T-cell (primary cell): ENCODE results near the gene RAPGEF4. TPM values are rescaled to one million over a fixed set of nuclear protein-coding genes. Genes with fewer than 3 reads are reported as not detected.

Experiments used
- ATAC-seq, 4 experiments: fragments of 200-7000 bp in 3 of 4; fragments of 150-1000 bp in 1 of 4; cut with Tn5 transposase; replicated peaks in 1 of 4; 1 replicate in 3 of 4; 2 replicates in 1 of 4; pipeline ENCODE4 v1.10.0; 2021; ENCODE audit warnings: moderate library complexity in 3 of 4, mild to moderate bottlenecking in 2 of 4, moderate number of reproducible peaks in 1 of 4
- CTCF ChIA-PET, 2 donors: fragments of 300-600 bp; sonication (Branson Sonifier 250); formaldehyde crosslinking; loops; one replicate each; lab custom pipeline; 2022; ENCODE audit warnings: antibody characterized with exemption in 2 of 2; lab: Charles Lee
- POLR2A ChIA-PET, 2 donors: fragments of 300-600 bp; sonication (Branson Sonifier 250); formaldehyde crosslinking; loops; one replicate each; lab custom pipeline; 2022; ENCODE audit warnings: antibody characterized with exemption in 2 of 2; lab: Charles Lee
- DNase-seq, 35 experiments: peaks; one replicate each; pipeline versions ENCODE4 v3.0.0 to v3.0.0-alpha.2; 2013 to 2023
- H3K27ac ChIP-seq: one replicate; pipeline ENCODE4 v1.5.1; 2013; ENCODE audit warnings: low read length
- H3K27me3 ChIP-seq, 2 experiments: replicated peaks in 1 of 2; 1 replicate in 1 of 2; 2 replicates in 1 of 2; pipeline versions ENCODE4 v1.6.1 to v1.7.0; 2013; ENCODE audit warnings: low read length in 1 of 2, mixed read lengths in 1 of 2; ENCODE audit not compliant: control insufficient read depth in 2 of 2, insufficient read depth in 2 of 2; ENCODE audit errors: extremely low read depth in 1 of 2
- H3K36me3 ChIP-seq, 2 donors: 1 replicate in 1 of 2; 2 replicates in 1 of 2; pipeline versions ENCODE4 v1.6.1 to v1.7.0; 2013; ENCODE audit warnings: low read length in 1 of 2; ENCODE audit not compliant: control insufficient read depth in 2 of 2, insufficient read depth in 1 of 2; ENCODE audit errors: extremely low read depth in 1 of 2
- H3K4me1 ChIP-seq, 2 experiments: 1 replicate in 1 of 2; 2 replicates in 1 of 2; pipeline versions ENCODE4 v1.6.1 to v1.7.0; 2013; ENCODE audit warnings: low read length in 2 of 2, mixed read lengths in 1 of 2; ENCODE audit not compliant: insufficient read depth in 2 of 2, control insufficient read depth in 1 of 2; ENCODE audit errors: extremely low read depth in 1 of 2
- H3K4me3 ChIP-seq, 2 donors: 1 replicate in 1 of 2; 2 replicates in 1 of 2; pipeline versions ENCODE4 v1.5.1 to v1.7.0; 2013; ENCODE audit warnings: mild to moderate bottlenecking in 2 of 2, low read length in 1 of 2, moderate library complexity in 1 of 2; ENCODE audit not compliant: control insufficient read depth in 1 of 2; ENCODE audit errors: extremely low read depth in 1 of 2
- H3K9me3 ChIP-seq: 2 replicates; pipeline ENCODE4 v1.7.0; 2013
- H3K27ac Mint-ChIP-seq, 2 donors: one replicate each; pipeline ENCODE4 v1.8.0; 2020 to 2021; ENCODE audit warnings: mild to moderate bottlenecking in 2 of 2, mixed read lengths in 2 of 2
- H3K27me3 Mint-ChIP-seq, 2 donors: one replicate each; pipeline ENCODE4 v1.8.0; 2021 to 2022; ENCODE audit warnings: mixed read lengths in 2 of 2
- H3K36me3 Mint-ChIP-seq: one replicate; pipeline ENCODE4 v1.8.0; 2021; ENCODE audit warnings: mixed read lengths
- H3K4me1 Mint-ChIP-seq, 3 donors: one replicate each; pipeline ENCODE4 v1.8.0; 2020 to 2022; ENCODE audit warnings: mixed read lengths in 3 of 3, mild to moderate bottlenecking in 1 of 3
- H3K4me3 Mint-ChIP-seq, 3 donors: one replicate each; pipeline ENCODE4 v1.8.0; 2020 to 2022; ENCODE audit warnings: mild to moderate bottlenecking in 3 of 3, mixed read lengths in 3 of 3, moderate library complexity in 3 of 3
- H3K9me3 Mint-ChIP-seq, 3 donors: one replicate each; pipeline ENCODE4 v1.8.0; 2020 to 2022; ENCODE audit warnings: mixed read lengths in 3 of 3
- WGBS: methylation state at CpG from one replicate; pipeline ENCODE4 v1.1.5; 2013; ENCODE audit warnings: missing lambda C conversion rate; ENCODE audit not compliant: insufficient coverage; 5-methylcytosine and 5-hydroxymethylcytosine counted together
- total RNA-seq, 35 experiments: library from RNA in 6 of 35; stranded (reverse) in 6 of 35; fragments of 120-200 nt in 1 of 35; gene quantifications; one replicate each; pipeline versions ENCODE4 v1.2.1 to v1.2.4 and lab custom pipeline; 2013 to 2026

The RAPGEF4 gene
- total RNA-seq, 5 donors from 2014 or later (not counting 1 experiment from before 2014, with no cell fraction given), result 0.18 to 2.5 (median 0.38) TPM

DNA sequence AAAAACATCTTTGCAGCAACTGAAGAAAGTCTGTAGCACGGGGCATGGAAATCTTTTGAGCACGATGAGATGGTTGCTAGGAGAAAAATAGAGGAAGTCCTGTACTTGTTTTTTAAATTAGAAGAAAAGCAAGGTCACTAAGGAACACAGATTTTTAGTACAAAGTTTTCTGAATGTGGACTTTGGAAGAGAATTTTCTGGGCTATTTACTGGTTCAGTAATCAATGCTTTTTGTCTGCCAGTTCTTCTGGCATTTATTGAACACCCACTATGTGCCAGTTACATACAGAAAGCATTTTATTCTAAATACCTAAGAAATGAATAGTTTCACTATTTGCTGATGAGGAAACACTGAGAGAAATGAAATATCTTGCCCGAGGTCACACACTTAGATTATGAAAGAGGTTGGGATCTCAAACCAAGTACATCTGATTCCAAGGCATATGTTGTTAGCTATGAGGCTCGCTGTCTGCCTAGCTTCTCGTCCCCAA lies 324.4 kb downstream of the RAPGEF4 start:
- no peak for ATAC-seq
- ChIA-PET POLR2A (no interaction called here), CTCF (interaction anchor here in 1 of 2 donors (1.0 kb wide), 1 partner anchor 32 kb away, joined by 3 read pairs; no protein-coding TSS in a partner anchor)
- 34% methylated on average over 3 of the region's 5 CpGs for WGBS
- H3K36me3 ChIP-seq, result no peaks in the 10 kb centered on the region
- H3K27ac ChIP-seq, result no peak overlapping the region
- Mint-ChIP-seq H3K4me3 (no peak overlapping the region), H3K36me3 (no peaks in the 10 kb centered on the region), H3K4me1 (no peaks in the 10 kb centered on the region), H3K27me3 (peaks cover 8 to 12% of the 10 kb centered on the region in 2 donors), H3K9me3 (no peaks in the 10 kb centered on the region), H3K27ac (no peak overlapping the region)
- H3K4me1 ChIP-seq, result no peaks in the 10 kb centered on the region
- H3K9me3 ChIP-seq, result no peaks in the 10 kb centered on the region
- H3K27me3 ChIP-seq, result peaks cover 0 to 6% of the 10 kb centered on the region in 2 experiments
- DNase-seq, result no peak
- no peak overlapping the region for H3K4me3 ChIP-seq

DNA sequence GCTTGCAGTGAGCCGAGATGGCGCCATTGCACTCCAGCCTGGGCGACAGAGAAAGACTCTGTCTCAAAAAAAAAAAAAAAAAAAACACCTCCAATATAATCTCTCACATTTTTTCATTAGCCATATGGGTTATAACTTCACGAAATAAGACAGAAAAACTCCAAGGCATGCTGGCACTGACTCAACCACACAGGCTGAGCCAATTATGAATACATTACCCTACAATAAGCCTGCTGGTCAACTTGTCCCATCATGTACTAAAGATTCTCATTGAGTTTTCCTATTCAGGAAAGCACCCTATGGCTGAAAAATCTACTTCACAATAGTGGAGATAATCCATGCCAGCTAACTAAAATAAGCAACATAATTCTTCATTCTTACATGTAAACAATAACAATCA lies 327.2 kb downstream of the RAPGEF4 start:
- H3K9me3 Mint-ChIP-seq, result no peaks in the 10 kb centered on the region
- H3K27ac Mint-ChIP-seq, result no peak overlapping the region
- WGBS, result 80% methylated on average over 1 of the region's 4 CpGs
- CTCF ChIA-PET, result no interaction called here
- H3K4me1 ChIP-seq, result no peaks in the 10 kb centered on the region
- no peaks in the 10 kb centered on the region for H3K4me1 Mint-ChIP-seq
- no peak for DNase-seq
- ATAC-seq, result no peak
- H3K36me3 Mint-ChIP-seq, result no peaks in the 10 kb centered on the region
- no peak overlapping the region for H3K4me3 Mint-ChIP-seq
- H3K27me3 ChIP-seq, result peaks cover 0 to 6% of the 10 kb centered on the region in 2 experiments
- H3K27ac ChIP-seq, result no peak overlapping the region
- peaks cover 16 to 27% of the 10 kb centered on the region in 2 donors for H3K27me3 Mint-ChIP-seq
- H3K36me3 ChIP-seq, result no peaks in the 10 kb centered on the region
- H3K4me3 ChIP-seq, result no peak overlapping the region
- H3K9me3 ChIP-seq, result no peaks in the 10 kb centered on the region
- POLR2A ChIA-PET, result no interaction called here

DNA sequence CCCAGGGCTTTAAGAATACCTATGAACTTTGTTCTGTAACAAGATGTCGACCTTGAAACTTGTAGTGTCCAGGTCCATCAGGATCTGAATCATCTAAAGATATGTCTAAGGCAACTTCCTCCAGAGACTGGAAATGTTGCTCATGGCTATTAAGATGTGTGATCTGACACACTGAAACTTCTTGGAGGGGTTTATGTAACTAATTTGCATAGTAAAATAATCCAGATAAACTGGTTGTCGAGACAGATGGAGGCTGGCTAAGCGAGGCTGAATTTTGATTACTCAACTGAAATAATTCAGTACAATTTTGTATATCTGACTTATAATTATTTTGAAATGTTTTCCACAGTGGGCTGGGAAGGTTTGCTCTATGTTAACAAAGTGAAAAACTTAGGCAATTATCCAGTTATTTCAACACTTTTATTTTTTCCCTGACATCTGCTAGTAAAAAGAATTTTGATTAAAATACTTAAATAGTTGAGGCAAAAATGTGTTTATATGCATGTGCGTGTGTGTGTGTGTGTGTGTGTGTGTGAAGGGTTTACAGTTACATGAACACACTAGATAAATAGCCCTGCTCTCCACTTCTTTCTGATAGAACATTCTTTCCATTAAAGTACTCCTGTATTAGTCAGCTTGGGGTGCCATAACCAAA lies 328.6 kb downstream of the RAPGEF4 start:
- no peak for DNase-seq
- ChIA-PET POLR2A (no interaction called here), CTCF (interaction anchor here in 1 of 2 donors (0.6 kb wide), 1 partner anchor 1277 kb away, joined by 3 read pairs; no protein-coding TSS in a partner anchor)
- Histone ChIP-seq H3K4me1 (no peaks in the 10 kb centered on the region), H3K36me3 (no peaks in the 10 kb centered on the region), H3K27ac (no peak overlapping the region), H3K9me3 (no peaks in the 10 kb centered on the region), H3K27me3 (peaks cover 0 to 3% of the 10 kb centered on the region in 2 experiments), H3K4me3 (no peak overlapping the region)
- H3K36me3 Mint-ChIP-seq, result no peaks in the 10 kb centered on the region
- H3K4me1 Mint-ChIP-seq, result no peaks in the 10 kb centered on the region
- no peak overlapping the region for H3K27ac Mint-ChIP-seq
- ATAC-seq, result no peak
- 100% methylated on average over 1 of the region's 4 CpGs for WGBS
- H3K27me3 Mint-ChIP-seq, result peaks cover 16 to 28% of the 10 kb centered on the region in 2 donors
- no peaks in the 10 kb centered on the region for H3K9me3 Mint-ChIP-seq
- H3K4me3 Mint-ChIP-seq, result no peak overlapping the region

GRCh38 chr2:173066887-173067676 lies 331.4 kb downstream of the RAPGEF4 start:
- DNase-seq (no peak), ATAC-seq (no peak)
- WGBS, result 86% methylated on average over 2 of the region's 6 CpGs
- CTCF ChIA-PET, result no interaction called here
- Histone ChIP-seq H3K9me3 (no peaks in the 10 kb centered on the region), H3K27ac (no peak overlapping the region), H3K27me3 (peaks cover 0 to 5% of the 10 kb centered on the region in 2 experiments), H3K4me3 (no peak overlapping the region), H3K36me3 (no peaks in the 10 kb centered on the region), H3K4me1 (no peaks in the 10 kb centered on the region)
- no peak overlapping the region for H3K4me3 Mint-ChIP-seq
- peaks cover 23 to 33% of the 10 kb centered on the region in 2 donors for H3K27me3 Mint-ChIP-seq
- no peaks in the 10 kb centered on the region for H3K9me3 Mint-ChIP-seq
- POLR2A ChIA-PET, result interaction anchor here in 1 of 2 donors (0.7 kb wide), 1 partner anchor 29 kb away, joined by 6 read pairs; no protein-coding TSS in a partner anchor
- no peak overlapping the region for H3K27ac Mint-ChIP-seq
- H3K4me1 Mint-ChIP-seq, result no peaks in the 10 kb centered on the region
- no peaks in the 10 kb centered on the region for H3K36me3 Mint-ChIP-seq

- H3K27me3 ChIP-seq, result peaks cover 0 to 7% of the 10 kb centered on the region in 2 experiments
- no peaks in the 10 kb centered on the region for H3K36me3 ChIP-seq
- Mint-ChIP-seq H3K27ac (peak overlapping the region in 1 of 2 donors; percentile 6), H3K4me1 (peaks cover 6 to 17% (median 8%) of the 10 kb centered on the region in 3 donors), H3K4me3 (peak overlapping the region; percentile 55 to 74 (median 70)), H3K9me3 (no peaks in the 10 kb centered on the region), H3K27me3 (peaks cover 26 to 28% of the 10 kb centered on the region in 2 donors), H3K36me3 (no peaks in the 10 kb centered on the region)
- DNase-seq (peak in 1 of 35 experiments; percentile 1), ATAC-seq (no peak)
- WGBS, result 21% methylated on average over 15 of the region's 25 CpGs
- H3K4me1 ChIP-seq, result peaks cover 0 to 10% of the 10 kb centered on the region in 2 experiments
- H3K9me3 ChIP-seq, result no peaks in the 10 kb centered on the region
- CTCF ChIA-PET, result no interaction called here
- H3K27ac ChIP-seq, result no peak overlapping the region
- peak overlapping the region; percentile 15 to 82 for H3K4me3 ChIP-seq
- POLR2A ChIA-PET, result no interaction called here
These were observed 339.6 kb downstream of the RAPGEF4 start for GRCh38 chr2:173075056-173075780.
